Measurements from ENCODE around the gene IER3IP1.

DNA sequence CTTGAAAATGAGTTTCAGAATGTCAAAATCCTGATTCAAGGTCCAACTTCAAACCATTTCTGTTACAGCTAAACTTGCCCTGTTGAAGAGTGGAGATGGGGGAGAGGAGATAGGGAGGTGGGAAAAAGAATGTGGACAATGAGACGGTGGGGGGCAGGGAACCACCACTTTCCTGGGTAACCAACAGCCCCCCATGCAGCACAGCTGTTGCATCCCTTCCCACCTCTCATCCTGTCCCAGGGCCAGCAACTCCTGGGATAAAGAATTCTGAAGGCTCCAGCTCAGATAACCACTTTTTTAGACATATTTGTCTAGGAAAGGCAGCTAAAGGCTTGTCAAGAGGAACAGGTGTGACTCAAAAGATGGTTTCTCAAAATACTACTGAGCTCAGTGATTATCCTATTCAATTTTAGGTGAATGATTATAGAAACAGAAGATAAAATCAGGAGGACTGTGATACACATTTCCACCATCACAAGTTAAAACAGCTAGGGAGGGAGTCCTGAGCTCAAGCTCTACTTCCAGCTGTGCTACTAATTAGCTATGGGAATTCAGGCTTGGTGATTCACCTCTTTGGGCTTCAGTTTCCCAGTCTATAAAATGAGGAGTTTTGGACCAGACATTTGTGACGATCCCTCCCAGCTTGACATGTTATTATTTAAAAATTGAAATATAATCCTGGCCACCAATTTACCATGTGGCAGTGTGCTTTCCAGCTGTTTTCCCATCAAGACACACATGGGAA lies 62.2 kb downstream of the IER3IP1 start:
- TF ChIP-seq, protein P1, sequence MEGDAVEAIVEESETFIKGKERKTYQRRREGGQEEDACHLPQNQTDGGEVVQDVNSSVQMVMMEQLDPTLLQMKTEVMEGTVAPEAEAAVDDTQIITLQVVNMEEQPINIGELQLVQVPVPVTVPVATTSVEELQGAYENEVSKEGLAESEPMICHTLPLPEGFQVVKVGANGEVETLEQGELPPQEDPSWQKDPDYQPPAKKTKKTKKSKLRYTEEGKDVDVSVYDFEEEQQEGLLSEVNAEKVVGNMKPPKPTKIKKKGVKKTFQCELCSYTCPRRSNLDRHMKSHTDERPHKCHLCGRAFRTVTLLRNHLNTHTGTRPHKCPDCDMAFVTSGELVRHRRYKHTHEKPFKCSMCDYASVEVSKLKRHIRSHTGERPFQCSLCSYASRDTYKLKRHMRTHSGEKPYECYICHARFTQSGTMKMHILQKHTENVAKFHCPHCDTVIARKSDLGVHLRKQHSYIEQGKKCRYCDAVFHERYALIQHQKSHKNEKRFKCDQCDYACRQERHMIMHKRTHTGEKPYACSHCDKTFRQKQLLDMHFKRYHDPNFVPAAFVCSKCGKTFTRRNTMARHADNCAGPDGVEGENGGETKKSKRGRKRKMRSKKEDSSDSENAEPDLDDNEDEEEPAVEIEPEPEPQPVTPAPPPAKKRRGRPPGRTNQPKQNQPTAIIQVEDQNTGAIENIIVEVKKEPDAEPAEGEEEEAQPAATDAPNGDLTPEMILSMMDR (IDR thresholded peaks at IDR 0.05 in 4 of 5, conservative IDR thresholded peaks at IDR 0.05 in 1 of 5), result no peak
- TF ChIP-seq POLR2A (IDR thresholded peaks at IDR 0.05), result no peak
